ENCODE data around the gene NEO1. TPM values are rescaled to one million over a fixed set of nuclear protein-coding genes. Genes with fewer than 3 reads are reported as not detected.

Gene NEO1
- total and polyA plus RNA-seq, 7 experiments from 2014 or later = 1.4 to 9.5 (median 6.4) TPM

DNA sequence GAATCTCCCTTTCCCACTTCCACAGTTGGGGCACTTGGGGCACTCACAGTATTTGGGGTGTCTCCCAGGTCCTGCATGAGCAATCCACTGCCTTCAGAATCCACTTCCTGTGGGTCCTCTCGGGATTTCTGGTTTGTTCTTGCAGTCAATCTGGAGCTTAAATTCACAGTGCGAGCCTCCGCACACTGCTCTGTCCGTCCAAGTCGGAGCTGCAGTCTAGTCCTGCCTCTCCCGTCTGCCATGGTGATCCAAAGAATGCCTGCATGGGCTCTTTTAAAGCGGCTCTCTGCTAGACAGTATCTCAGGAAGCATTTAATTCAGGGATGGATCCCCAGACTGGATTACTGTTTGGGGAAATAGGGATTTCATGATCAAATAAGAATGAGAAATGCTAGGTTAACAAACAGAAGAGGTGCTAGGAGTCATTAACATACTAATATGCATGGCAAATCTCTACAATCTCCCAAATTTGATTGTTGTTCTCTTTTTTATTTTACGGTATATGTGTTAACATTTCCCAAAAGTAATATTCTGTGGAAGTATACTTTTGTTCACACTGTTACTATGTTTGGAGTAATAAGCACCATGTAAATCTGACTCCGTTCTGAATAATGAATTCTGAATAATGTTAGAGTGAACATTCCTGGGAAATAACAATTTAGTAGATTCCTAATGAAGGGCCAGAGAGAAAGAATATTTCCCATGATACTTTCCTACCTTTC, 174.0 kb downstream of the NEO1 start:
- DNase-seq = no peak
- Mint-ChIP-seq H3K36me3 (peaks cover 0 to 30% (median 15%) of the 10 kb centered on the region in 5 donors), H3K9me3 (peaks cover 0 to 15% (median 5%) of the 10 kb centered on the region in 11 donors), H3K27me3 (no peaks in the 10 kb centered on the region), H3K4me3 (no peak overlapping the region), H3K27ac (no peak overlapping the region), H3K4me1 (peaks cover 0 to 5% (median 0%) of the 10 kb centered on the region in 7 donors)
- H3K9me3 ChIP-seq (ENCODE audit: control insufficient read depth in 2 of 3, low read length in 3 of 3) = no peaks in the 10 kb centered on the region
- H3K27ac ChIP-seq (ENCODE audit: low read depth, low read length) = no peak overlapping the region
- ATAC-seq = no peak
- H3K4me3 ChIP-seq (ENCODE audit: low read length) = no peak overlapping the region
- intact Hi-C loops (cut with micrococcal nuclease) = no loop called here
- no peaks in the 10 kb centered on the region for H3K36me3 ChIP-seq (ENCODE audit: control insufficient read depth in 2 of 3, insufficient read depth in 3 of 3, low read length in 3 of 3)
- H3K4me1 ChIP-seq (ENCODE audit: control insufficient read depth in 2 of 2, insufficient read depth in 2 of 2, low read length in 2 of 2) = no peaks in the 10 kb centered on the region
- POLR2A ChIA-PET = no interaction called here
- no peaks in the 10 kb centered on the region for H3K27me3 ChIP-seq (ENCODE audit: control insufficient read depth in 2 of 2, insufficient read depth in 2 of 2, low read length in 2 of 2)
- CTCF ChIA-PET = interaction anchor here (0.9 to 1.4 kb wide), 2 partner anchors 15 kb away, joined by 3 read pairs; no protein-coding TSS in a partner anchor

GRCh38 chr15:73227433-73228056, 175.3 kb downstream of the NEO1 start:
- H3K9me3 ChIP-seq (ENCODE audit: control insufficient read depth in 2 of 3, low read length in 3 of 3) = no peaks in the 10 kb centered on the region
- Mint-ChIP-seq H3K4me1 (peaks cover 0 to 5% (median 0%) of the 10 kb centered on the region in 7 donors), H3K27me3 (no peaks in the 10 kb centered on the region), H3K27ac (no peak overlapping the region), H3K4me3 (no peak overlapping the region), H3K9me3 (peaks cover 0 to 11% (median 4%) of the 10 kb centered on the region in 11 donors), H3K36me3 (peaks cover 0 to 26% (median 11%) of the 10 kb centered on the region in 5 donors)
- DNase-seq (no peak), ATAC-seq (no peak)
- no peak overlapping the region for H3K4me3 ChIP-seq (ENCODE audit: low read length)
- POLR2A ChIA-PET = no interaction called here
- no peaks in the 10 kb centered on the region for H3K36me3 ChIP-seq (ENCODE audit: control insufficient read depth in 2 of 3, insufficient read depth in 3 of 3, low read length in 3 of 3)
- H3K27ac ChIP-seq (ENCODE audit: low read depth, low read length) = no peak overlapping the region
- CTCF ChIA-PET = no interaction called here
- no peaks in the 10 kb centered on the region for H3K4me1 ChIP-seq (ENCODE audit: control insufficient read depth in 2 of 2, insufficient read depth in 2 of 2, low read length in 2 of 2)
- intact Hi-C loops (cut with micrococcal nuclease) = no loop called here
- H3K27me3 ChIP-seq (ENCODE audit: control insufficient read depth in 2 of 2, insufficient read depth in 2 of 2, low read length in 2 of 2) = no peaks in the 10 kb centered on the region

DNA sequence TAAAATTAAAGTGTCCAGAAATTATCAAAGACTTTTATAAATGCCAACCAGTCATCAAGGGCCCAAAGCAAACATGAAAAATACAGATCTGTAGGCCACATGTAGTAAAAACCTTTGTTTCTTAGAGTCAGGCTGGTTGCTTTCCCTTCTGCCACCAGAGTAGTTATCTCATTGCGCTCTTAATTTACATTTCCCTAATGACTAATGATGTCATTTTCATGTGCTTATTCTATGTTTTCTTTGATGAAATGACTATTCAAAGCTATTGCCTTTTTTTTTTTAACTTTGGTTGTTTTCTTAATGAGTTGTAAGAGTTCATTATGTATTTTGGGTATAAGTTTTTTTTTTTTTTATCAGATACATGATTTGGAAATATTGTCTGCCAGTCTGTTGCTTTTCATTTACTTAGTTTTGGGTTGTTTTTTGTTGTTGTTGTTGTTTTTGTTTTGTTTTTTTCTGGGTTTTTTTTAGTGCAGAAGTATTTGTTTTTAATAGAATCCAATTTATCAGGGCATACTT, 175.9 kb downstream of the NEO1 start:
- H3K27ac Mint-ChIP-seq = no peak overlapping the region
- H3K27ac ChIP-seq (ENCODE audit: low read depth, low read length) = no peak overlapping the region
- H3K9me3 Mint-ChIP-seq = peaks cover 0 to 8% (median 0%) of the 10 kb centered on the region in 11 donors
- ATAC-seq = no peak
- CTCF ChIA-PET = no interaction called here
- H3K4me3 Mint-ChIP-seq = no peak overlapping the region
- intact Hi-C loops (cut with micrococcal nuclease) = no loop called here
- H3K27me3 ChIP-seq (ENCODE audit: control insufficient read depth in 2 of 2, insufficient read depth in 2 of 2, low read length in 2 of 2) = no peaks in the 10 kb centered on the region
- H3K4me1 Mint-ChIP-seq = peaks cover 0 to 5% (median 0%) of the 10 kb centered on the region in 7 donors
- DNase-seq = no peak
- no peaks in the 10 kb centered on the region for H3K27me3 Mint-ChIP-seq
- peaks cover 0 to 22% (median 7%) of the 10 kb centered on the region in 5 donors for H3K36me3 Mint-ChIP-seq
- H3K4me3 ChIP-seq (ENCODE audit: low read length) = no peak overlapping the region
- POLR2A ChIA-PET = no interaction called here
- no peaks in the 10 kb centered on the region for H3K36me3 ChIP-seq (ENCODE audit: control insufficient read depth in 2 of 3, insufficient read depth in 3 of 3, low read length in 3 of 3)
- no peaks in the 10 kb centered on the region for H3K4me1 ChIP-seq (ENCODE audit: control insufficient read depth in 2 of 2, insufficient read depth in 2 of 2, low read length in 2 of 2)
- H3K9me3 ChIP-seq (ENCODE audit: control insufficient read depth in 2 of 3, low read length in 3 of 3) = no peaks in the 10 kb centered on the region

DNA sequence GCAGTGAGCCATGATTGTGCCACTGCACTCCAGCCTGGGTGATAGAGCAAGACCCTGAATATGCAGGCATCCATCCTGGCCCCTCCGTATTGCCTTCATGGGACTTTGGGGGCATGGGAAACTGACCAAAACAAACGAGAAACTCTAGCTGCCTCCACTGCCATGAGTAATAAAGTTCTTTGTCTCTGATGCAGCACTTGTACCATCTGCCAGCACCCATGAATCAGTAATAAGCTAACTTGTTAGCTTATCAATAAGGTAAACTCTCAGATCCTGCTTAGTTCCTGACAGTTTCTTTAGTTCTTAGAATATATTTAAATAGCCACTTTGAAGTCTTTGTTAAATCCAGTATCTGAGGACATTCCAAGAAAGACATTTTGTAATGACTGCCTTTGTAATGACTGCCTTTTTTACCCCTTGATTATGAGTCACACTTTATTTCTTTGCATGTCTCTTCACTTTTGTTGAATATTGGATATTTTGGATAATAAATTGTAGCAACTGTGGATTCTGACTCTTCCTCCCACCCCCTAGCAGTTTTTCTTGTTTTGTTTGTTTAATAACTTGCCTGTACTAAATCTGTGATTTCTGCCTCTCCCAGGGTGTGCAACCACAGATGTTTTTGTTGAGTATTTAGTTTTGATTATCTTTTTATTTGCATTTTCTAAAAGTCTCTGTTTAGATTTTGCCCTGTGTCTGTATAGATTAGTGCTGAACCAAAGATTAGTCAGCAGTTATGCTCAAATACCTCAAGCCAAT, 179.6 kb downstream of the NEO1 start:
- no peak overlapping the region for H3K27ac Mint-ChIP-seq
- ChIA-PET POLR2A (no interaction called here), CTCF (interaction anchor here (1.0 kb wide), 1 partner anchor 9 kb away, joined by 3 read pairs; no protein-coding TSS in a partner anchor)
- peaks cover 0 to 8% (median 0%) of the 10 kb centered on the region in 11 donors for H3K9me3 Mint-ChIP-seq
- peaks cover 0 to 1% (median 0%) of the 10 kb centered on the region in 7 donors for H3K4me1 Mint-ChIP-seq
- no peaks in the 10 kb centered on the region for H3K36me3 ChIP-seq (ENCODE audit: control insufficient read depth in 2 of 3, insufficient read depth in 3 of 3, low read length in 3 of 3)
- H3K36me3 Mint-ChIP-seq = peaks cover 0 to 10% (median 3%) of the 10 kb centered on the region in 5 donors
- DNase-seq = no peak
- no peaks in the 10 kb centered on the region for H3K27me3 ChIP-seq (ENCODE audit: control insufficient read depth in 2 of 2, insufficient read depth in 2 of 2, low read length in 2 of 2)
- ATAC-seq = no peak
- H3K9me3 ChIP-seq (ENCODE audit: control insufficient read depth in 2 of 3, low read length in 3 of 3) = no peaks in the 10 kb centered on the region
- no peaks in the 10 kb centered on the region for H3K27me3 Mint-ChIP-seq
- no peak overlapping the region for H3K4me3 ChIP-seq (ENCODE audit: low read length)
- H3K4me3 Mint-ChIP-seq = no peak overlapping the region
- H3K4me1 ChIP-seq (ENCODE audit: control insufficient read depth in 2 of 2, insufficient read depth in 2 of 2, low read length in 2 of 2) = no peaks in the 10 kb centered on the region
- intact Hi-C loops (cut with micrococcal nuclease) = no loop called here
- H3K27ac ChIP-seq (ENCODE audit: low read depth, low read length) = no peak overlapping the region

GRCh38 chr15:73232776-73233175, 180.5 kb downstream of the NEO1 start:
- Mint-ChIP-seq H3K4me3 (no peak overlapping the region), H3K9me3 (peaks cover 0 to 8% (median 0%) of the 10 kb centered on the region in 11 donors), H3K4me1 (peaks cover 0 to 1% (median 0%) of the 10 kb centered on the region in 7 donors), H3K36me3 (peaks cover 0 to 10% (median 6%) of the 10 kb centered on the region in 5 donors), H3K27me3 (no peaks in the 10 kb centered on the region), H3K27ac (no peak overlapping the region)
- ChIA-PET POLR2A (interaction anchor here (0.6 kb wide), 1 partner anchor 770 kb away, joined by 6 read pairs; no protein-coding TSS in a partner anchor), CTCF (interaction anchor here (0.6 kb wide), 2 partner anchors 22 to 31 kb away, joined by 3 read pairs; no protein-coding TSS in a partner anchor)
- Histone ChIP-seq H3K4me1 (ENCODE audit: control insufficient read depth in 2 of 2, insufficient read depth in 2 of 2, low read length in 2 of 2) (no peaks in the 10 kb centered on the region), H3K27me3 (ENCODE audit: control insufficient read depth in 2 of 2, insufficient read depth in 2 of 2, low read length in 2 of 2) (no peaks in the 10 kb centered on the region), H3K27ac (ENCODE audit: low read depth, low read length) (no peak overlapping the region), H3K36me3 (ENCODE audit: control insufficient read depth in 2 of 3, insufficient read depth in 3 of 3, low read length in 3 of 3) (no peaks in the 10 kb centered on the region), H3K4me3 (ENCODE audit: low read length) (no peak overlapping the region), H3K9me3 (ENCODE audit: control insufficient read depth in 2 of 3, low read length in 3 of 3) (no peaks in the 10 kb centered on the region)
- ATAC-seq (no peak), DNase-seq (no peak)
- intact Hi-C loops (cut with micrococcal nuclease) = no loop called here

DNA sequence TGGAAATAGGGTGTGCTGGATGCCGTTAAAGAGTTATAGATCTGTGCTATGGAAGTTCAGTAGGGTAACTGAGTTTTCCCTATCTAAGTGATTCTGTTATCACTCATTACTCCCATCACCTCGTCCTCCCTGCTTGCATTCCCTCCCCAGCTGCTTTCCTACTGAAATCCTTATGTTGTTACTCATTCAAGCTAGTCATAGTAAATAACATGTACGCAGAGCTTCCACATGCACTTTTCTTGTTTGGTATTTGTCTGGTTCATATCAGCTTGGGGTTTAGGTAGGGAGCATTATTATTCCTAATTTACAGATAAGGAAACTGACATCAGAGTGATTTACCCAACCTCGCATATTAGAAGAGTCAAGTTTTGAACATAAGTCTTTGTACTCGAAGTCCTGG, 181.4 kb downstream of the NEO1 start:
- intact Hi-C loops (cut with micrococcal nuclease) = no loop called here
- ATAC-seq = no peak
- H3K27me3 ChIP-seq (ENCODE audit: control insufficient read depth in 2 of 2, insufficient read depth in 2 of 2, low read length in 2 of 2) = no peaks in the 10 kb centered on the region
- ChIA-PET POLR2A (interaction anchor here (0.6 kb wide), 1 partner anchor 770 kb away, joined by 6 read pairs; no protein-coding TSS in a partner anchor), CTCF (no interaction called here)
- no peak for DNase-seq
- peaks cover 0 to 8% (median 0%) of the 10 kb centered on the region in 11 donors for H3K9me3 Mint-ChIP-seq
- H3K36me3 Mint-ChIP-seq = peaks cover 0 to 10% (median 6%) of the 10 kb centered on the region in 5 donors
- H3K36me3 ChIP-seq (ENCODE audit: control insufficient read depth in 2 of 3, insufficient read depth in 3 of 3, low read length in 3 of 3) = no peaks in the 10 kb centered on the region
- H3K4me3 Mint-ChIP-seq = no peak overlapping the region
- no peak overlapping the region for H3K27ac ChIP-seq (ENCODE audit: low read depth, low read length)
- H3K4me1 ChIP-seq (ENCODE audit: control insufficient read depth in 2 of 2, insufficient read depth in 2 of 2, low read length in 2 of 2) = no peaks in the 10 kb centered on the region
- H3K9me3 ChIP-seq (ENCODE audit: control insufficient read depth in 2 of 3, low read length in 3 of 3) = no peaks in the 10 kb centered on the region
- no peak overlapping the region for H3K4me3 ChIP-seq (ENCODE audit: low read length)
- peaks cover 0 to 1% (median 0%) of the 10 kb centered on the region in 7 donors for H3K4me1 Mint-ChIP-seq
- no peak overlapping the region for H3K27ac Mint-ChIP-seq
- no peaks in the 10 kb centered on the region for H3K27me3 Mint-ChIP-seq
